Upper lobe of left lung (tissue), 6 donors: ENCODE measurements around the gene METRN. TPM values are rescaled to one million over a fixed set of nuclear protein-coding genes. Genes with fewer than 3 reads are reported as not detected.
"Not testable (repeated sequence)": the region's sequence is repeated elsewhere in the genome, so short reads cannot be mapped to it uniquely, and the experiment has no call there.

ENCODE experiments used
- ATAC-seq, 2 donors: fragments of 200-7000 bp; cut with Tn5 transposase; one replicate each; pipeline ENCODE4 v1.9.1; 2022; ENCODE audit warnings: mild to moderate bottlenecking in 2 of 2, moderate library complexity in 2 of 2; ENCODE audit not compliant: low FRiP score in 2 of 2
- DNase-seq, 2 donors: peaks; one replicate each; pipeline ENCODE4 v3.0.0-alpha.2; 2019 to 2020
- H3K27ac ChIP-seq, 4 donors: fragments of 200-600 bp; sonication (generic); one replicate each; pipeline ENCODE4 v1.5.1; 2016 to 2019
- H3K27me3 ChIP-seq, 4 donors: fragments of 200-600 bp; sonication (generic); one replicate each; pipeline ENCODE4 v1.5.1; 2017 to 2019
- H3K36me3 ChIP-seq, 4 donors: fragments of 200-600 bp; sonication (generic); one replicate each; pipeline ENCODE4 v1.5.1; 2016 to 2019
- H3K4me1 ChIP-seq, 4 donors: fragments of 200-600 bp; sonication (generic); one replicate each; pipeline ENCODE4 v1.5.1; 2018 to 2019
- H3K4me3 ChIP-seq, 4 donors: fragments of 200-600 bp; sonication (generic); one replicate each; pipeline ENCODE4 v1.5.1; 2017 to 2019; ENCODE audit warnings: mild to moderate bottlenecking in 2 of 4, moderate library complexity in 1 of 4
- H3K9me3 ChIP-seq, 4 donors: fragments of 200-600 bp; sonication (generic); one replicate each; pipeline ENCODE4 v1.5.1; 2018 to 2019
- CTCF ChIP-seq, 6 experiments: fragments of 450-650 bp in 4 of 6; fragments of 200-600 bp in 2 of 6; sonication (generic) in 2 of 6; IDR thresholded peaks; one replicate each; pipeline ENCODE4 v1.5.1; 2016 to 2019; ENCODE audit warnings: antibody characterized with exemption in 6 of 6
- EP300 ChIP-seq, 4 donors: sonication (generic); formaldehyde crosslinking; IDR thresholded peaks; one replicate each; pipeline ENCODE4 v1.5.1; 2017; ENCODE audit warnings: antibody characterized with exemption in 4 of 4, control low read depth in 2 of 4
- POLR2A ChIP-seq, 4 donors: fragments of 450-650 bp; IDR thresholded peaks; one replicate each; pipeline ENCODE4 v1.5.1; 2016 to 2017; ENCODE audit warnings: antibody characterized with exemption in 4 of 4, mild to moderate bottlenecking in 2 of 4
- POLR2AphosphoS5 ChIP-seq, 2 donors: sonication (generic); formaldehyde crosslinking; IDR thresholded peaks; one replicate each; pipeline ENCODE4 v1.5.1; 2017; ENCODE audit warnings: antibody characterized with exemption in 2 of 2
- WGBS, 2 donors: methylation state at CpG; one replicate each; pipeline ENCODE4 v1.1.5; 2017 to 2018; 5-methylcytosine and 5-hydroxymethylcytosine counted together
- total RNA-seq, 6 donors: library from RNA; depleted of rRNA in 4 of 6; stranded (reverse); fragments of >200 nt in 4 of 6; gene quantifications; one replicate each; pipeline versions ENCODE4 v1.1.0 to v1.2.1, GENCODE V29; 2016 to 2021
- donor health status: DM: no; HTN: no; CAD: no; lungs with moderate emphysema.
- donor health status: DM: no; HTN: yes; CAD: no; lungs with severe emphysema.

The METRN gene
- total RNA-seq, 6 donors from 2014 or later = 22.0 to 56.0 (median 40.8) TPM

- H3K4me3 ChIP-seq = no peak overlapping the region
Measured at GRCh38 chr16:741986-742629, 27.2 kb downstream of the METRN start.

GRCh38 chr16:742894-743293 is 28.0 kb downstream of the METRN start:
- not testable (repeated sequence) for H3K4me3 ChIP-seq, H3K27ac ChIP-seq, H3K36me3 ChIP-seq, DNase-seq, H3K27me3 ChIP-seq, H3K9me3 ChIP-seq, ATAC-seq
- peaks cover 13 to 17% (median 13%) of the 10 kb centered on the region in 4 donors for H3K4me1 ChIP-seq
- WGBS, 2 donors = 80 to 81% methylated on average over 14 of the region's 14 CpGs

More at GRCh38 chr16:741986-742629, 27.2 kb downstream of the METRN start:
- Histone ChIP-seq H3K36me3 (peaks cover 0 to 14% (median 6%) of the 10 kb centered on the region in 4 donors), H3K27ac (no peak overlapping the region), H3K9me3 (no peaks in the 10 kb centered on the region), H3K27me3 (no peaks in the 10 kb centered on the region), H3K4me1 (peaks cover 13 to 17% (median 13%) of the 10 kb centered on the region in 4 donors)
- peak in 1 of 2 donors; percentile 74 for DNase-seq
- 89 to 90% methylated on average over 11 to 14 of the region's 15 CpGs for WGBS, 2 donors
- no peak for ATAC-seq
- TF ChIP-seq CTCF (IDR thresholded peaks at IDR 0.05) = no peak
- TF ChIP-seq POLR2AphosphoS5 (IDR thresholded peaks at IDR 0.05) = no peak
- TF ChIP-seq EP300 (IDR thresholded peaks at IDR 0.05) = no peak
- TF ChIP-seq POLR2A (IDR thresholded peaks at IDR 0.05) = no peak

GRCh38 chr16:743794-744500 is 29.0 kb downstream of the METRN start:
- ATAC-seq (no peak), DNase-seq (peak in 1 of 2 donors; percentile 72)
- Histone ChIP-seq H3K4me1 (peaks cover 13 to 17% (median 13%) of the 10 kb centered on the region in 4 donors), H3K36me3 (no peaks in the 10 kb centered on the region), H3K27ac (no peak overlapping the region), H3K9me3 (no peaks in the 10 kb centered on the region), H3K27me3 (no peaks in the 10 kb centered on the region), H3K4me3 (no peak overlapping the region)
- WGBS, 2 donors = 76% methylated on average over 9 to 21 of the region's 21 CpGs
- no peak for TF ChIP-seq EP300 (IDR thresholded peaks at IDR 0.05)
- no peak for TF ChIP-seq CTCF (IDR thresholded peaks at IDR 0.05)
- no peak for TF ChIP-seq POLR2A (IDR thresholded peaks at IDR 0.05)
- TF ChIP-seq POLR2AphosphoS5 (IDR thresholded peaks at IDR 0.05) = no peak

- 0 to 3% methylated on average over 2 to 11 of the region's 14 CpGs for WGBS, 2 donors
- no peak for TF ChIP-seq POLR2A (IDR thresholded peaks at IDR 0.05)
- peak in 3 of 6 experiments; percentile 20 to 35 (median 23) for TF ChIP-seq CTCF (IDR thresholded peaks at IDR 0.05)
- no peaks in the 10 kb centered on the region for H3K36me3 ChIP-seq
- DNase-seq (peak; percentile 45 to 85), ATAC-seq (no peak)
- H3K9me3 ChIP-seq = no peaks in the 10 kb centered on the region
- peaks cover 3 to 6% (median 4%) of the 10 kb centered on the region in 4 donors for H3K4me1 ChIP-seq
- no peaks in the 10 kb centered on the region for H3K27me3 ChIP-seq
- no peak overlapping the region for H3K4me3 ChIP-seq
- H3K27ac ChIP-seq = no peak overlapping the region
Measured at GRCh38 chr16:745739-746138, 30.8 kb downstream of the METRN start.

- 86 to 87% methylated on average over 1 to 12 of the region's 13 CpGs for WGBS, 2 donors
- ATAC-seq = no peak
- no peak overlapping the region for H3K27ac ChIP-seq
- H3K27me3 ChIP-seq = no peaks in the 10 kb centered on the region
- no peaks in the 10 kb centered on the region for H3K4me1 ChIP-seq
- H3K36me3 ChIP-seq = no peaks in the 10 kb centered on the region
- no peaks in the 10 kb centered on the region for H3K9me3 ChIP-seq
- DNase-seq = no peak
- no peak for TF ChIP-seq CTCF (IDR thresholded peaks at IDR 0.05)
- no peak for TF ChIP-seq POLR2AphosphoS5 (IDR thresholded peaks at IDR 0.05)
- TF ChIP-seq POLR2A (IDR thresholded peaks at IDR 0.05) = no peak
- TF ChIP-seq EP300 (IDR thresholded peaks at IDR 0.05) = no peak
- H3K4me3 ChIP-seq = no peak overlapping the region
Measured at GRCh38 chr16:746637-747036, 31.7 kb downstream of the METRN start.
